ENCODE results near the gene SLC25A44. TPM values are rescaled to one million over a fixed set of nuclear protein-coding genes. Genes with fewer than 3 reads are reported as not detected.

Gene SLC25A44
- total and polyA plus RNA-seq, 2 donors (not counting 1 experiment from before 2014, with no cell fraction given), result 14.9 to 27.2 TPM

- Histone ChIP-seq H3K4me3 (ENCODE audit: control extremely low read depth in 1 of 5, extremely low read depth in 1 of 5, insufficient read depth in 1 of 5, low read depth in 2 of 5, low read length in 4 of 5) (no peak overlapping the region), H3K4me2 (replicated peaks; ENCODE audit: low read depth, low read length, poor library complexity, severe bottlenecking) (no peak overlapping the region), H3K27ac (ENCODE audit: low read length in 2 of 2) (no peak overlapping the region), H3K79me2 (ENCODE audit: control insufficient read depth, insufficient read depth, low read length) (no peaks in the 10 kb centered on the region), H3K4me1 (ENCODE audit: control insufficient read depth in 2 of 2, insufficient read depth in 2 of 2, low read length in 2 of 2) (peaks cover 14 to 15% of the 10 kb centered on the region in 2 donors), H4K20me1 (ENCODE audit: control insufficient read depth, insufficient read depth, low read length, poor library complexity, severe bottlenecking) (no peaks in the 10 kb centered on the region), H3K9me3 (ENCODE audit: control extremely low read depth in 1 of 3, control insufficient read depth in 2 of 3, insufficient read depth in 1 of 3, low read length in 2 of 3) (peaks cover 0 to 2% (median 0%) of the 10 kb centered on the region in 3 donors), H2AFZ (ENCODE audit: insufficient read depth, low read depth, low read length, poor library complexity, severe bottlenecking) (no peak overlapping the region), H3K27me3 (replicated peaks in 1 of 4; ENCODE audit: control extremely low read depth in 1 of 4, control insufficient read depth in 3 of 4, insufficient read depth in 4 of 4, low read length in 3 of 4) (peaks cover 0 to 12% (median 0%) of the 10 kb centered on the region in 4 experiments), H3K36me3 (replicated peaks in 1 of 2; ENCODE audit: control extremely low read depth in 1 of 2, control insufficient read depth in 1 of 2, extremely low read depth in 1 of 2, insufficient read depth in 2 of 2, low read length in 1 of 2) (peaks cover 3 to 45% of the 10 kb centered on the region in 2 experiments), H3K9ac (ENCODE audit: low read length) (no peak overlapping the region)
- WGBS (ENCODE audit: insufficient coverage), result 93% methylated on average over 2 of the region's 5 CpGs
- intact Hi-C loops (cut with micrococcal nuclease), result no loop called here
- H3K27me3 Mint-ChIP-seq, result peaks cover 7% of the 10 kb centered on the region
- H3K27ac Mint-ChIP-seq, result no peak overlapping the region
- peaks cover 17% of the 10 kb centered on the region for H3K4me1 Mint-ChIP-seq
- DNase-seq (no peak), ATAC-seq (ENCODE audit: low read depth) (no peak)
- H3K4me3 Mint-ChIP-seq, result no peak overlapping the region
- ChIA-PET POLR2A (no interaction called here), CTCF (no interaction called here)
- TF ChIP-seq CTCF (IDR thresholded peaks at IDR 0.05) (no peak), EZH2 (IDR thresholded peaks at IDR 0.05; ENCODE audit: borderline replicate concordance, insufficient read depth, low read depth, low read length, poor library complexity, severe bottlenecking) (no peak)
- H3K9me3 Mint-ChIP-seq (ENCODE audit: insufficient read depth), result no peaks in the 10 kb centered on the region
Observed at GRCh38 chr1:156249593-156249992, 55.7 kb downstream of the SLC25A44 start.

- H3K27ac Mint-ChIP-seq, result no peak overlapping the region
- intact Hi-C loops (cut with micrococcal nuclease), result no loop called here
- H3K9me3 Mint-ChIP-seq (ENCODE audit: insufficient read depth), result no peaks in the 10 kb centered on the region
- Histone ChIP-seq H3K27ac (ENCODE audit: low read length in 2 of 2) (no peak overlapping the region), H3K4me2 (replicated peaks; ENCODE audit: low read depth, low read length, poor library complexity, severe bottlenecking) (no peak overlapping the region), H4K20me1 (ENCODE audit: control insufficient read depth, insufficient read depth, low read length, poor library complexity, severe bottlenecking) (no peaks in the 10 kb centered on the region), H2AFZ (ENCODE audit: insufficient read depth, low read depth, low read length, poor library complexity, severe bottlenecking) (no peak overlapping the region), H3K79me2 (ENCODE audit: control insufficient read depth, insufficient read depth, low read length) (no peaks in the 10 kb centered on the region), H3K36me3 (replicated peaks in 1 of 2; ENCODE audit: control extremely low read depth in 1 of 2, control insufficient read depth in 1 of 2, extremely low read depth in 1 of 2, insufficient read depth in 2 of 2, low read length in 1 of 2) (peaks cover 4 to 55% of the 10 kb centered on the region in 2 experiments), H3K9me3 (ENCODE audit: control extremely low read depth in 1 of 3, control insufficient read depth in 2 of 3, insufficient read depth in 1 of 3, low read length in 2 of 3) (no peaks in the 10 kb centered on the region), H3K4me3 (ENCODE audit: control extremely low read depth in 1 of 5, extremely low read depth in 1 of 5, insufficient read depth in 1 of 5, low read depth in 2 of 5, low read length in 4 of 5) (no peak overlapping the region), H3K27me3 (replicated peaks in 1 of 4; ENCODE audit: control extremely low read depth in 1 of 4, control insufficient read depth in 3 of 4, insufficient read depth in 4 of 4, low read length in 3 of 4) (no peaks in the 10 kb centered on the region), H3K9ac (ENCODE audit: low read length) (no peak overlapping the region), H3K4me1 (ENCODE audit: control insufficient read depth in 2 of 2, insufficient read depth in 2 of 2, low read length in 2 of 2) (no peaks in the 10 kb centered on the region)
- H3K4me3 Mint-ChIP-seq, result no peak overlapping the region
- no peaks in the 10 kb centered on the region for H3K27me3 Mint-ChIP-seq
- ChIA-PET CTCF (interaction anchor here (0.5 kb wide), 1 partner anchor 51 kb away, joined by 4 read pairs; no protein-coding TSS in a partner anchor), POLR2A (no interaction called here)
- DNase-seq (no peak), ATAC-seq (ENCODE audit: low read depth) (no peak)
- WGBS (ENCODE audit: insufficient coverage), result 55% methylated on average over 2 of the region's 3 CpGs
- H3K4me1 Mint-ChIP-seq, result peaks cover under 1% of the 10 kb centered on the region
- TF ChIP-seq EZH2 (IDR thresholded peaks at IDR 0.05; ENCODE audit: borderline replicate concordance, insufficient read depth, low read depth, low read length, poor library complexity, severe bottlenecking), result no peak
Observed at GRCh38 chr1:156251527-156251926, 57.6 kb downstream of the SLC25A44 start.
